Subcutaneous adipose tissue (tissue), 4 donors: Measurements from ENCODE around the gene HSBP1. TPM values are rescaled to one million over a fixed set of nuclear protein-coding genes. Genes with fewer than 3 reads are reported as not detected.

ENCODE experiments used
- total RNA-seq, 4 donors: library from RNA; depleted of rRNA; stranded (reverse); fragments of >200 nt; gene quantifications; one replicate each; pipeline ENCODE4 v1.1.0, GENCODE V29; 2016
- TF ChIP-seq, protein P1 (sequence below): fragments of 450-650 bp; IDR thresholded peaks from one replicate; pipeline ENCODE4 v1.5.1; 2016; ENCODE audit warnings: low read depth, mild to moderate bottlenecking, control low read depth, antibody characterized with exemption, moderate library complexity

HSBP1 gene
- total RNA-seq, 4 donors from 2014 or later, result 4.9 to 29.5 (median 13.1) TPM

DNA sequence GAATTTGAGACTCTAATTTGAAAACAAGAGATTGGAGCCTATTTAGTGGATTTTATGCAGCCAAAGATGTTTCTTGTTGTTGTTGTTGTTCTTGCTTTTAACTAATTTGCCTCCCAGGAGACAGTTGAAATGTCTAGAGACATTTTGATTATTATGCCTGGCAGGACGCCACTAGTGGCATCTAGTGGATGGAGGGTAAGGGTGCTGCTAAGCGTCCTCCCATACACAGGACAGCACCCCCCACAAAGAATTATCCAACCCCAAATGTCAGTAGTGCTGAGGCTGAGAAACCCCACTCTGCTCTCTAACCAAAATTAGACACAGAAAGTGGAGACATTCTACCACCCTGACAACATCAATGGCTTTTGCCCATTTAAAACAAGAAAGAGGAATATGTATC, 15.4 kb upstream of the HSBP1 start:
- TF ChIP-seq, protein P1, sequence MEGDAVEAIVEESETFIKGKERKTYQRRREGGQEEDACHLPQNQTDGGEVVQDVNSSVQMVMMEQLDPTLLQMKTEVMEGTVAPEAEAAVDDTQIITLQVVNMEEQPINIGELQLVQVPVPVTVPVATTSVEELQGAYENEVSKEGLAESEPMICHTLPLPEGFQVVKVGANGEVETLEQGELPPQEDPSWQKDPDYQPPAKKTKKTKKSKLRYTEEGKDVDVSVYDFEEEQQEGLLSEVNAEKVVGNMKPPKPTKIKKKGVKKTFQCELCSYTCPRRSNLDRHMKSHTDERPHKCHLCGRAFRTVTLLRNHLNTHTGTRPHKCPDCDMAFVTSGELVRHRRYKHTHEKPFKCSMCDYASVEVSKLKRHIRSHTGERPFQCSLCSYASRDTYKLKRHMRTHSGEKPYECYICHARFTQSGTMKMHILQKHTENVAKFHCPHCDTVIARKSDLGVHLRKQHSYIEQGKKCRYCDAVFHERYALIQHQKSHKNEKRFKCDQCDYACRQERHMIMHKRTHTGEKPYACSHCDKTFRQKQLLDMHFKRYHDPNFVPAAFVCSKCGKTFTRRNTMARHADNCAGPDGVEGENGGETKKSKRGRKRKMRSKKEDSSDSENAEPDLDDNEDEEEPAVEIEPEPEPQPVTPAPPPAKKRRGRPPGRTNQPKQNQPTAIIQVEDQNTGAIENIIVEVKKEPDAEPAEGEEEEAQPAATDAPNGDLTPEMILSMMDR, result no peak

DNA sequence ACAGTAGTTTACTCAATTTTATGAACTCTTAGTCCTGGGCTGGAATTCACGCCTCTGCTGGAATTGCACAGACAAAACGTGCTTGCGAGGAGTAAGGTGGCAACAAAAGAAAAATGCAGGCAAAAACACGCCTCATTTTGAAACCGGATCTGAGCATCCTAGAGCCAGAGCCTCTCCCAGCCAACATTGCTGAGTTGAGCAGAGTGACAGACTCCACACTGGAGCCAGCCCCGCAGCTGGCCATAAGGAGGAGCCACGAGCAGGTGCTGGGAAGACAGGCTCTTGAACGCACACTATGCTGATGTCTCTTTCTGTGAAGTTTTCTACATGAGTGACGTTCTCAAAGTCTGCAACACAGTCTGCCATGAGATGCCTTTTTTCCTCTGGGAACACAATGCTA, 14.6 kb upstream of the HSBP1 start:
- TF ChIP-seq, protein P1, result no peak

DNA sequence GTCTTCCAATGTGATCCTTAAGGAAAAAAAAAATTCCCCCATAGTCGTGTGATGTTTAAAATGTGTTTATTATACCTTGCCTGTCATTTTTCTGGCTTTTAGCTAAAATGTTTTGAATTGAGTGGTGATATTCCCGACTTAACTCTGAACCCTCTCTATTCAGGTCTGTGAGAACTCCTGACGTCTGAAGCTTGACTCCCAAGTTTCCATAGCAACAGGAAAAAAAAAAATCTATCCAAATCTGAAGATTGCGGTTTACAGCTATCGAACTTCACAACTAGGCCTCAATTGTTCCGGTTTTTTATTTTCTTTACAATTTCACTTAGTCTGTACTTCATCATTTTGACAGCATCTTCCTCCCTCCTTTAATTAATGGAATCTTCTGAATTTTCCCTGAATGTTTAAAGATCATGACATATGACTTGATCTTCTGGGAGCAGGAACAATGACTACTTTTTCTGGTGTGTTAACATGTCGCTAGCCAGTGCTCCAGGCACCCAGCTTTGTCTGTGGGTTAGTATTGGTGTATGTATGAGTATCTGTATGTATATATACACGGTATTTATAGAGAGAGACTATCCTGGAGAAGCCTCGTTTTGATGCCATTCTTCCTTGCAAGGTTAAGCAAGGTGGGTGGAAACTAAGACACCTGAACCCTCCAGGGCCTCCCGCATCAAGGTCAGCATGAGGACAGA, 12.8 kb upstream of the HSBP1 start:
- TF ChIP-seq, protein P1, result no peak

DNA sequence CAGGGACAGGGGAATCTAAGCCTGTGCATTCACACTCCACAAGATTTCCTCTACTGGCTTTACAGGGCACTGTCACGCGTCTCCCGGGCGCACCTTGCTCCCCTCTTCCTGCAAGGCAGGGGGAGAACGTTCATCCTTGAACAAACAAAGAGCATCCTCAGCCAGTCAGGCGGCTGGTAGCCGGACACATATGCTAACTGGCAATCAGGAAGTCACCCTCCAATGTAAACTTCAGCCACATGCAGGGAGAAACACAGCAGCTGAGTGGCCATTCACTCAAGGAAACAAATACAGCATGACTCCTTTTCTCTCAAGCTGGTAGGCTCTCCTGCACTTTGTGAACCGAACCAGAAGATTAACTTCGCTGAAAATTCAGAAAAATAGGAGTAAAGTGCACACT, 10.8 kb upstream of the HSBP1 start:
- TF ChIP-seq, protein P1, result no peak

DNA sequence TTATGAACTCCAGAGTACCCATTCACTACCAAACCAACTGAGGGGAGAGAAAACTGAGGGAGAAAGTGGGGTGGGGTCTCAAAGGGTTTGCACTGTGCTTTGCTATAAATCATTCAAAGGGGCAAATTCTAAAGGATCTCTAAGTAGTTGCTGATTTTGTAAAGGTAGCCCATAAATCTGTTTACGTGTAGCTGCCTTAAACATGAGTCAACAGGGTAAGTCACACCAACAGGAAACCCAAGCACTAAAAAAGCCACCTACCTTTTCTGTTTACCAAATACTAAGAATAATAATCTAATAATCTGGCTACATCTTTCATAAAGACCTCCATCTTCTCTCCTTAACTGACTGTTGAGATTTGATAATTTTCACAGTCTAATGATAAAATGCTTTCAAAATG, 8.4 kb upstream of the HSBP1 start:
- TF ChIP-seq, protein P1, result no peak

DNA sequence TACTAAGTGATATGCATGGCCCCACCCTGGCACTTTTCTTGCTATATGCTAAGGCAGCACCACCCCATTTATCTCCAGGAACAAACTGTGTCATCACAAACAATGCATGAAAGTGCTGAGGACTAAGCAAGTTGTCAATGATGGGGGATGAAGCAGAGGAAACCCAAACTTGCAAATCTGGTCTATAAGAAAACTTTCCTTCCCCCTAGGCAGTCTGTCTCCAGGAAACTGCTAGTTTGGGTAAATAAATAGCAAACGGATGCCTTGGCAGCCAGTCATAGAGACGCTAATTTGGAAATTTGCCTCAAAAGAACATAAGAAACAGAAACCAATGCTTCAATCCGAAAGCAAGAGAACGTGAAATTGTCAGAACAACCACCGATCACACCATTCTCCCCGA, 5.6 kb upstream of the HSBP1 start:
- TF ChIP-seq, protein P1, result no peak

DNA sequence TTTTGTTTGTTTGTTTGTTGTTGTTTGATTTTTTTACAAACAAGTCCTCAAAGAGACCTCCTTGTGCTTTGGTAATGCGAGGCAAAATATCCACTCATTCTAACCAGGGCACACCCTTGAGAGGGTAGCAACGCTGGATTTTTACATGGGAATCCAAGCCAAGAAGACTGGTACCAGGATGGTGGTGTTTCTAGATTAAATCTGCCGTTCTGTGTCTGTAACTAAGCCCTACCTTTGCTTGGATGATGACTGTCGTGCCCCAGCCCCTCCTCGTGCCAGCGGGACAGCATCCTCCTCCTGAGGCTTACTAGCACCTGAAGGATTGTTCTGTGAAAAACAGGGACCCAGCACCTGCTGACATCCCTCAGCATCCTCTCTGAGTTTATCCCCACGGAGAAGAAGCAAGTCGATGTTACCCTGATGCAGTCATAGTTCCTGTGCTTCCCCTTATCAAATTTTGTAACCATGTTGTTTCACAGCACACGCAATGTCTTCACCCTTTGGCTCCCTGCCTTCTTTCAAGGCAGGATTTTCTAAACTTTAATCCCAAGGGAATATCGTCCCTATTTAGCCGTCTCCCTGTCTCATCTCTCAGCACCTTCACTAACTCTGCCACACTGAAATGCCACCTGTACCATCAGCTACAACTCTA, 5.1 kb upstream of the HSBP1 start:
- TF ChIP-seq, protein P1, result no peak
